ENCODE data around the gene PLA2G15. TPM values are rescaled to one million over a fixed set of nuclear protein-coding genes. Genes with fewer than 3 reads are reported as not detected.

The PLA2G15 gene
- total RNA-seq, 3 donors from 2014 or later: 13.2 to 14.2 (median 13.5) TPM

DNA sequence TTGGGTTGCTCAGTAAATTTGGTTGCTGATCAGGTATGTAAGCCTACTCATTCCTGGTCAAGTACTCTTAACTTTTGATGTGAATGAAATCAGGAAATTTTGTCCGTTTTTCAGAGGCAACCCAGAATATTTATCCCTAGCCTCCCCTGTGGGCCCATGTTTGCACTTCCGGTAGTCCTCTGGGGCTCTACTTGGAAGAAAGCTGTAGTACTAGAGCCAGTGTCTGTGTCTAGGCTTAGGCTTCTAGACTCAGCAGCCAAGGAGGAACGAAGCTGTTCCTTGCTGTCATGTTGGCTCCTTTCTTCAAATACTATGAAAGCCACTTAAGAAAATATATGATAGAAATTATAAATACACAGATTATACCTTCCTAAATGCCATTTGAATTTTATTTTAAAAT is 30.4 kb upstream of the PLA2G15 start:
- ATAC-seq: no peak

DNA sequence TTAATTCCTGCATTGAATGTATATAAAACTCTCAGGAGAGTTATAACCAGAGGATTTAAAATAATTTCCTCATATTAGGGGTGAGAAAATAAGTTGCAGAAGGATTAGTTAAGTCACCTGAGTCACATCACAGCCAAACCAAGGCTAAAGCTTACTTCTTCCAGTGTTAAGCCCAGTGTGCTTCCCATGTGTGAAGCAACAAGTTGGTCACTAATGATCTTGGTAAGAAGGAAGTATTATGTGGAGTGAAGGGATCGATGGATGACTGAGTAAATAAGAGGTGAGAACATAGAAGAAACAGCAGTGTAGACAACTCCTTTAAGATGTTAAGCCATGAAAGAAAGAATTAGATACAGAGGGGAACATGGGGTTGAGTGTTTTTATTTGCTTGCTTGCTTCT is 29.9 kb upstream of the PLA2G15 start:
- ATAC-seq (no peak), DNase-seq (no peak)
- TF ChIP-seq, protein P1, sequence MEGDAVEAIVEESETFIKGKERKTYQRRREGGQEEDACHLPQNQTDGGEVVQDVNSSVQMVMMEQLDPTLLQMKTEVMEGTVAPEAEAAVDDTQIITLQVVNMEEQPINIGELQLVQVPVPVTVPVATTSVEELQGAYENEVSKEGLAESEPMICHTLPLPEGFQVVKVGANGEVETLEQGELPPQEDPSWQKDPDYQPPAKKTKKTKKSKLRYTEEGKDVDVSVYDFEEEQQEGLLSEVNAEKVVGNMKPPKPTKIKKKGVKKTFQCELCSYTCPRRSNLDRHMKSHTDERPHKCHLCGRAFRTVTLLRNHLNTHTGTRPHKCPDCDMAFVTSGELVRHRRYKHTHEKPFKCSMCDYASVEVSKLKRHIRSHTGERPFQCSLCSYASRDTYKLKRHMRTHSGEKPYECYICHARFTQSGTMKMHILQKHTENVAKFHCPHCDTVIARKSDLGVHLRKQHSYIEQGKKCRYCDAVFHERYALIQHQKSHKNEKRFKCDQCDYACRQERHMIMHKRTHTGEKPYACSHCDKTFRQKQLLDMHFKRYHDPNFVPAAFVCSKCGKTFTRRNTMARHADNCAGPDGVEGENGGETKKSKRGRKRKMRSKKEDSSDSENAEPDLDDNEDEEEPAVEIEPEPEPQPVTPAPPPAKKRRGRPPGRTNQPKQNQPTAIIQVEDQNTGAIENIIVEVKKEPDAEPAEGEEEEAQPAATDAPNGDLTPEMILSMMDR (IDR thresholded peaks at IDR 0.05): no peak
- Histone ChIP-seq H3K36me3 (ENCODE audit: low read depth) (no peaks in the 10 kb centered on the region), H3K4me3 (no peak overlapping the region), H3K4me1 (ENCODE audit: low read depth) (no peaks in the 10 kb centered on the region), H3K9me3 (no peaks in the 10 kb centered on the region)
- intact Hi-C loops (cut with DNase I, micrococcal nuclease): no loop called here

More for the DNA sequence above, 30.4 kb upstream of the PLA2G15 start:
- H3K4me3 ChIP-seq: no peak overlapping the region
- no peak for DNase-seq
- TF ChIP-seq, protein P1 (IDR thresholded peaks at IDR 0.05): no peak
- no peaks in the 10 kb centered on the region for H3K9me3 ChIP-seq
- intact Hi-C loops (cut with DNase I, micrococcal nuclease): no loop called here
- no peaks in the 10 kb centered on the region for H3K4me1 ChIP-seq (ENCODE audit: low read depth)
- H3K36me3 ChIP-seq (ENCODE audit: low read depth): no peaks in the 10 kb centered on the region

DNA sequence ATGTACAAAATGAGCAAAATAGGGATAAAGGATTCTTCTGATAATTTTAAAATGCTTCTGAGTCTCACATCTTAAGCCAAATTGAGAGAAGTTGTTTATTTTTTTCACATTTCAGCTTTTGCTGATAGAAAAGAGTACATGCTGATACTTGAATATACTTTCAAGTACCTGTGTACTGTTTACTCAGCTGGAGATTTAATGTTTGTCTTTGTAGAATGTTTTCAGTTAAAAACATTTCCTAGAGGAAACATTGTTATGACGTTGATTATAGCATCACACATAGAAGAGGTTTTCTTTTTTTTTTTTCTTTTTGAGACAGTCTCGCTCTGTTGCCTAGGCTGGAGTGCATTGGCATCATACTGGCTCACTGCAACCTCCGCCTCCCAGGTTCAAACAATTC is 28.9 kb upstream of the PLA2G15 start:
- Histone ChIP-seq H3K4me3 (no peak overlapping the region), H3K36me3 (ENCODE audit: low read depth) (no peaks in the 10 kb centered on the region), H3K9me3 (no peaks in the 10 kb centered on the region), H3K4me1 (ENCODE audit: low read depth) (no peaks in the 10 kb centered on the region)
- TF ChIP-seq, protein P1 (IDR thresholded peaks at IDR 0.05): no peak
- intact Hi-C loops (cut with DNase I, micrococcal nuclease): no loop called here
- no peak for ATAC-seq
- DNase-seq: no peak

DNA sequence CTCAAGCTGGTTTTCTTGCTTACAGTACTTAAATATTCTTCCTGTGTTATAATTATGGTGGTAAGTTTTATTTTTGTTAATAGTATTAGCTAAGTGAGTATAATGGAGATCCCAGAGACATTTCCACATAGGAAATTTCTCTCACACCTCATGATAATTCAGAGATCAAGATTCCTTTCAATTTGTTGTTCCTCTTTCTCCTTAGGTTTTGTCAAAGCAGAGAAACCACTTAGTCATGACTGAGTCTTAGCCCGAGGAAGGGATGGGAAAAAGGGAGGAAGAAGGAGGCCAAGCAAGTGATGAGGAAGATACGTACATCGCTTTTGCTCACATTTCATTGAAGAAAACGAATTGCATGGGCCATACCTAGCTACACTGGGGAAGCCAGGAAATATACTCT is 27.7 kb upstream of the PLA2G15 start:
- no peak for DNase-seq
- H3K4me1 ChIP-seq (ENCODE audit: low read depth): no peaks in the 10 kb centered on the region
- H3K9me3 ChIP-seq: no peaks in the 10 kb centered on the region
- no peak overlapping the region for H3K4me3 ChIP-seq
- intact Hi-C loops (cut with DNase I, micrococcal nuclease): no loop called here
- no peaks in the 10 kb centered on the region for H3K36me3 ChIP-seq (ENCODE audit: low read depth)
- TF ChIP-seq, protein P1 (IDR thresholded peaks at IDR 0.05): no peak
- no peak for ATAC-seq

DNA sequence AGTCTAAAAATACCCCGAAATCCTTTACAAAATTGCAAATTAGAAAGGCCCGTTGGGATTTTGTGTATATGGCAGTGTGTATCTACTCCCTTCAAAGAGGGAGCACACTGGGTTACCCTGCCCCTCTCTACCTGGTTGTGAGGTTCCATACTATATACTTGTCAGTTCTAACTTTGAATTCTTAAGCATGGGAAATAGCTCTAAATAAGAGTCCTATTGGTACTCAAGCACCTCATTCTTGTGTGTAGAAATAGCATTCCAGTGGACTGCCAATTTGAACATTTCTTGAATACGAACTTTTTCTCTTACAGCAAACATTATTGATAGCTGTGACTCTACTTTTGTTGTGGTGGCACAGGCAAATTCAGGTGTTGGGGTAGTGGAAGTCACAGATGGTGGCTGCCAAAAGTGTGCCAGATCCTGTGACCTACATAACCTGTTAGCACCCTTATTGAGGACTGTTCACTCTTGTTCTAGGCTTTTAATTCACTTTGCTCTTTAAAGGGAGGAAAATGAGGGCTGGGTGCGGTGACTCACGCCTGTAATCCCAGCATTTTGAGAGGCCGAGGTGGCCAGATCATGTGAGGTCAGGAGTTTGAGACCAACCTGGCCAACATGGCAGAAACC is 25.3 kb upstream of the PLA2G15 start:
- intact Hi-C loops (cut with DNase I, micrococcal nuclease): loop anchor here in 1 of 2 donors (5.0 kb wide), 1 partner anchor 73 kb away; no protein-coding TSS in a partner anchor
- Histone ChIP-seq H3K36me3 (ENCODE audit: low read depth) (no peaks in the 10 kb centered on the region), H3K9me3 (no peaks in the 10 kb centered on the region), H3K4me3 (no peak overlapping the region), H3K4me1 (ENCODE audit: low read depth) (no peaks in the 10 kb centered on the region)
- ATAC-seq (no peak), DNase-seq (no peak)
- TF ChIP-seq, protein P1 (IDR thresholded peaks at IDR 0.05): no peak
